DND-41 (cell line): ENCODE data around the gene CFAP77.

Experiments used
- ATAC-seq: fragments of 200-7000 bp; cut with Tn5 transposase; 3 replicates; pipeline ENCODE4 v1.9.1; 2021; ENCODE audit warnings: low read depth; ENCODE audit not compliant: insufficient read depth
- DNase-seq: peaks from one replicate; pipeline ENCODE4 v3.0.0-alpha.2; 2020
- H2AFZ ChIP-seq: 2 replicates; pipeline ENCODE4 v1.6.0; 2012; ENCODE audit warnings: low read depth, low read length
- H3K27ac ChIP-seq: 2 replicates; pipeline ENCODE4 v1.5.1; 2012; ENCODE audit warnings: low read length, inconsistent platforms
- H3K27me3 ChIP-seq: fragments of 200-600 bp; sonication (generic); 2 replicates; pipeline ENCODE4 v1.6.0; 2012; ENCODE audit warnings: low read length, mild to moderate bottlenecking, inconsistent platforms; ENCODE audit not compliant: insufficient read depth, poor library complexity
- H3K36me3 ChIP-seq: 2 replicates; pipeline ENCODE4 v1.5.1; 2012; ENCODE audit warnings: low read length, inconsistent platforms; ENCODE audit not compliant: insufficient read depth
- H3K4me1 ChIP-seq: 2 replicates; pipeline ENCODE4 v1.5.1; 2012; ENCODE audit warnings: mild to moderate bottlenecking, low read length; ENCODE audit not compliant: insufficient read depth
- H3K4me2 ChIP-seq: 2 replicates; pipeline ENCODE4 v1.6.0; 2012; ENCODE audit warnings: mild to moderate bottlenecking, moderate library complexity, low read length, inconsistent platforms; ENCODE audit not compliant: insufficient read depth
- H3K4me3 ChIP-seq, 2 experiments: fragments of 200-600 bp in 1 of 2; shearing (Covaris generic) in 1 of 2; 2 replicates each; pipeline ENCODE4 v1.5.1; 2012 to 2016; ENCODE audit warnings: inconsistent platforms in 2 of 2, low read length in 2 of 2, mild to moderate bottlenecking in 2 of 2, low read depth in 1 of 2, moderate library complexity in 1 of 2
- H3K79me2 ChIP-seq: 2 replicates; pipeline ENCODE4 v1.6.0; 2012; ENCODE audit warnings: low read length, inconsistent platforms; ENCODE audit not compliant: insufficient read depth
- H3K9ac ChIP-seq: 2 replicates; pipeline ENCODE4 v1.6.0; 2012; ENCODE audit warnings: low read depth, mild to moderate bottlenecking, inconsistent platforms, low read length, moderate library complexity
- H3K9me3 ChIP-seq: 2 replicates; pipeline ENCODE4 v1.5.1; 2012; ENCODE audit warnings: low read length, moderate library complexity, mild to moderate bottlenecking, inconsistent platforms; ENCODE audit not compliant: insufficient read depth, severe bottlenecking
- H4K20me1 ChIP-seq: 2 replicates; pipeline ENCODE4 v1.6.0; 2012; ENCODE audit warnings: low read length; ENCODE audit not compliant: insufficient read depth
- EZH2 ChIP-seq: IDR thresholded peaks from 3 replicates; pipeline ENCODE4 v1.6.1; 2012; ENCODE audit warnings: borderline replicate concordance, low read depth, mild to moderate bottlenecking, moderate library complexity, low read length, inconsistent platforms; ENCODE audit not compliant: severe bottlenecking
- TF ChIP-seq, protein P1 (sequence below): IDR thresholded peaks from 2 replicates; pipeline ENCODE4 v1.5.1; 2012; ENCODE audit warnings: borderline replicate concordance, low read length, moderate library complexity, mild to moderate bottlenecking; ENCODE audit not compliant: poor library complexity, severe bottlenecking; ENCODE audit errors: extremely low read depth

CFAP77 gene

DNA sequence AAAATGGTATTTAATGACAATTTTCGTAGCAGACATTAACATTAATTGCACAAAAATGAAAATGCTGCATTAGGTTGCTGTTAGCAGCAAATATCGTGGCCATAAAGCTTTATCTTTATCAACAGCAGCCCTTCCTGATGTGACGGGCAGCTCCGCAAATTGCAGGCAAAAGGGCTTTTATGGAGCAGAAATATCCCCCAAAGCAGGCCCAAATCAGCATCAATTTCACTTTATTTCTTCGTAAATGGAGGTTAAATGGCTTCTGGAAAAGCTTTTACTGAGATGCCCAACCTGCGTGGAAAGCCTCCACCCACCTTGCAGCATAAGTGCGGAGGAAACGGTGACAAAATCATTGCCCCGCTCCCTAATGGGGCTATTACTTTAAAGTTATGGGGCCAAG lies 94.5 kb downstream of the CFAP77 start:
- H3K79me2 ChIP-seq = no peaks in the 10 kb centered on the region
- DNase-seq = no peak
- ATAC-seq = no peak

DNA sequence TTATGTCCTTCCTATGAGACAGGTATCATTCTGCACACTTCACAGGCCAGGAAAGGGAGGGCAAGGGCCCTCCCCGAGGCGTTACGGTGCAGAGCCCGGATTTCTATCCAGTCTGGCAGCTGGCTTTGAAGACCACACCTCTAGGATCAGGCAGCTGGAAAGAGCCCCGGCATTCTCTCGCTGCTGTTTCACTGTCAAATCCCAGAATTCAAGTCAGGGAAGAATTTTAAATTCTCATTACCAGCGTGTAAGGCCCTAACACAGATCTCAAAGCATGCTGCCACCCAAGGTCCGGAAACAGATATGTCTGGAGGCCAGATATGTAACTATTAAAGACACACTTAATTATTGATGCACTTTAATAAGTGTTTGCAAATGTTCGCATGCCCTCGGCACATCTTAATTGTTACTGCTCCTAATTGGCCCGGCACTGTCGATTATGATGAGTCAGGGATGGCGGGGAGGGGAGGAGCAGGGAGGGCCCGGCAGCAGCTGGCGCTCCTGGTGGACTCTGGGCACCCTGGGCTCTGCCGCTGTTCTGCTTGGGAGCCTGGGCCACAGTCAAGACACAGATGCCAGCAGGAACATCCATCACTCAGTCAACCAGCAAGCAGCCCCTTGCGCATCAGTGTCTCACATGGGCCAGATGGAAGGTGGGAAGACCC lies 96.1 kb downstream of the CFAP77 start:
- ATAC-seq (no peak), DNase-seq (no peak)
- H3K79me2 ChIP-seq = no peaks in the 10 kb centered on the region

More for the DNA sequence above, 94.5 kb downstream of the CFAP77 start:
- Histone ChIP-seq H2AFZ (no peak overlapping the region), H3K9ac (no peak overlapping the region), H3K4me2 (no peak overlapping the region), H4K20me1 (no peaks in the 10 kb centered on the region; the same call in 1 of the 2 replicates), H3K4me1 (no peaks in the 10 kb centered on the region), H3K36me3 (no peaks in the 10 kb centered on the region), H3K4me3 (no peak overlapping the region), H3K27me3 (no peaks in the 10 kb centered on the region), H3K9me3 (no peaks in the 10 kb centered on the region), H3K27ac (no peak overlapping the region)
- TF ChIP-seq, protein P1, sequence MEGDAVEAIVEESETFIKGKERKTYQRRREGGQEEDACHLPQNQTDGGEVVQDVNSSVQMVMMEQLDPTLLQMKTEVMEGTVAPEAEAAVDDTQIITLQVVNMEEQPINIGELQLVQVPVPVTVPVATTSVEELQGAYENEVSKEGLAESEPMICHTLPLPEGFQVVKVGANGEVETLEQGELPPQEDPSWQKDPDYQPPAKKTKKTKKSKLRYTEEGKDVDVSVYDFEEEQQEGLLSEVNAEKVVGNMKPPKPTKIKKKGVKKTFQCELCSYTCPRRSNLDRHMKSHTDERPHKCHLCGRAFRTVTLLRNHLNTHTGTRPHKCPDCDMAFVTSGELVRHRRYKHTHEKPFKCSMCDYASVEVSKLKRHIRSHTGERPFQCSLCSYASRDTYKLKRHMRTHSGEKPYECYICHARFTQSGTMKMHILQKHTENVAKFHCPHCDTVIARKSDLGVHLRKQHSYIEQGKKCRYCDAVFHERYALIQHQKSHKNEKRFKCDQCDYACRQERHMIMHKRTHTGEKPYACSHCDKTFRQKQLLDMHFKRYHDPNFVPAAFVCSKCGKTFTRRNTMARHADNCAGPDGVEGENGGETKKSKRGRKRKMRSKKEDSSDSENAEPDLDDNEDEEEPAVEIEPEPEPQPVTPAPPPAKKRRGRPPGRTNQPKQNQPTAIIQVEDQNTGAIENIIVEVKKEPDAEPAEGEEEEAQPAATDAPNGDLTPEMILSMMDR = no peak
- TF ChIP-seq EZH2 = no peak

DNA sequence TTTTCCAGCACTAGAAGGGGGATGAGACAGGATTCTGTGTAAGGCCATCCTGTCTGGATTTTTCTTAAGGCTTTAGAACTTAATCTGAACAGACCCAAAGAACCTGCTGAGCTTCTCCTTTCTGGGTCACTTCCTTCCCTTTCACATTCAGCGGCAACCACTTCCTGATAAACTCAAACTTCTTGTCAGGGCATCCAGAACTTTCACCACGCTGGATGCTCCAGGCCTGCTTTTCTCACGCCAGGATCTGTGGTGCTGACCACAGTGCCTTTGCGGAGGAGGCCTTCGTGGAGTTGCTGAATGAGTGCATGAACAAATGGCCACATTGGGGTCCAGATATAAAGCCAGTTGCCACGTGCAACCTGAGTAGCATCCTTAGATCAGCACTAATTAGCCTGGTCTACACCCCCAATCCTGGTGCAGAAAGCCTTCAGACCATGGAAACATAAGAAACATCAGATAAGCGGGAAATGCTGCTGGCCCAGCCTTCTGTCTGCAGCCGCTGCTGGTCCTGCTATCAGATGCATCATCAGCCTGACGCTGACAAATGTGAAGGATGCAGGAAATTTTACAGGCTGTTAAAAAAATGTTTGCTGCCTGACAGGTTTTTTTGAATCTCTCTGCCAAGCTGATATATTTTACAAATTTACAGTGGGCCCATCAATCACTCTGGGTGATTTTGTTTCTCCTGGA lies 97.1 kb downstream of the CFAP77 start:
- Histone ChIP-seq H3K4me2 (no peak overlapping the region), H3K36me3 (no peaks in the 10 kb centered on the region), H3K9ac (no peak overlapping the region), H3K4me1 (no peaks in the 10 kb centered on the region), H3K9me3 (no peaks in the 10 kb centered on the region), H3K27ac (no peak overlapping the region), H4K20me1 (no peaks in the 10 kb centered on the region; the same call in 1 of the 2 replicates), H2AFZ (no peak overlapping the region), H3K79me2 (no peaks in the 10 kb centered on the region), H3K4me3 (no peak overlapping the region), H3K27me3 (no peaks in the 10 kb centered on the region)
- no peak for DNase-seq
- no peak for TF ChIP-seq EZH2
- TF ChIP-seq, protein P1 = no peak
- no peak for ATAC-seq

More for the DNA sequence above, 96.1 kb downstream of the CFAP77 start:
- H3K27me3 ChIP-seq = no peaks in the 10 kb centered on the region
- H3K36me3 ChIP-seq = no peaks in the 10 kb centered on the region
- no peaks in the 10 kb centered on the region; the same call in 1 of the 2 replicates for H4K20me1 ChIP-seq
- no peak overlapping the region for H3K9ac ChIP-seq
- H3K9me3 ChIP-seq = no peaks in the 10 kb centered on the region
- no peak overlapping the region for H2AFZ ChIP-seq
- no peak overlapping the region for H3K27ac ChIP-seq
- no peak overlapping the region for H3K4me2 ChIP-seq
- TF ChIP-seq, protein P1 = no peak
- TF ChIP-seq EZH2 = no peak
- no peaks in the 10 kb centered on the region for H3K4me1 ChIP-seq
- no peak overlapping the region for H3K4me3 ChIP-seq
